Body of pancreas (tissue), 4 donors: ENCODE results near the gene RABGAP1.

Source experiments
- POLR2A ChIP-seq, 3 donors: fragments of 450-650 bp; IDR thresholded peaks; one replicate each; pipeline ENCODE4 v1.6.1; 2016; ENCODE audit warnings: antibody characterized with exemption in 3 of 3, mild to moderate bottlenecking in 2 of 3
- TF ChIP-seq, protein P1 (sequence below), 7 experiments: fragments of 450-650 bp in 4 of 7; fragments of 200-600 bp in 3 of 7; sonication (generic) in 3 of 7; IDR thresholded peaks; one replicate each; pipeline ENCODE4 v1.5.1; 2016 to 2019; ENCODE audit warnings: antibody characterized with exemption in 7 of 7

DNA sequence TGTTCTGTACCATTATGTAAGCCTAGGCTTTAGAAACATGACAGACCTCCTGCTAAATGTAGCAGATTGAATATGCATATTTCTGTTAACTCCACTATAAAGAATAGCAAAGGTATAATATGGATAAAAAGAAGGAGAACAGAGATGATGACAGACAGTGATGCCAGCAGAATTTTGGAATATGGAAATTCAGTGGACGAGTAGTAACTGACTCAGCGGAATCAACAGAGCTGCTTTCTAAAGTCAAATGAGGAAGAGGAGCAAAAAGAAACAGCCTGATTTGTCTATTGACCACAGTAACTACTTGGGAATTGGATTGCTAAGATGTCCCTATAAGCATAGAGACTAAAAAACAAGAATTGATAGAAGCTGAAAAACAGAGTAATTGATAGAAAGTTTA, 100.7 kb downstream of the RABGAP1 start:
- TF ChIP-seq, protein P1, sequence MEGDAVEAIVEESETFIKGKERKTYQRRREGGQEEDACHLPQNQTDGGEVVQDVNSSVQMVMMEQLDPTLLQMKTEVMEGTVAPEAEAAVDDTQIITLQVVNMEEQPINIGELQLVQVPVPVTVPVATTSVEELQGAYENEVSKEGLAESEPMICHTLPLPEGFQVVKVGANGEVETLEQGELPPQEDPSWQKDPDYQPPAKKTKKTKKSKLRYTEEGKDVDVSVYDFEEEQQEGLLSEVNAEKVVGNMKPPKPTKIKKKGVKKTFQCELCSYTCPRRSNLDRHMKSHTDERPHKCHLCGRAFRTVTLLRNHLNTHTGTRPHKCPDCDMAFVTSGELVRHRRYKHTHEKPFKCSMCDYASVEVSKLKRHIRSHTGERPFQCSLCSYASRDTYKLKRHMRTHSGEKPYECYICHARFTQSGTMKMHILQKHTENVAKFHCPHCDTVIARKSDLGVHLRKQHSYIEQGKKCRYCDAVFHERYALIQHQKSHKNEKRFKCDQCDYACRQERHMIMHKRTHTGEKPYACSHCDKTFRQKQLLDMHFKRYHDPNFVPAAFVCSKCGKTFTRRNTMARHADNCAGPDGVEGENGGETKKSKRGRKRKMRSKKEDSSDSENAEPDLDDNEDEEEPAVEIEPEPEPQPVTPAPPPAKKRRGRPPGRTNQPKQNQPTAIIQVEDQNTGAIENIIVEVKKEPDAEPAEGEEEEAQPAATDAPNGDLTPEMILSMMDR (IDR thresholded peaks at IDR 0.05): no peak
- no peak for TF ChIP-seq POLR2A (IDR thresholded peaks at IDR 0.05)
